A204.1 (cell line): ENCODE results near the gene SYT8.

ENCODE experiments used
- FAIRE-seq: peaks from 2 replicates; lab custom pipeline; 2012; peaks lifted over from hg19 to GRCh38; lab: Jason Lieb, UNC

The SYT8 gene

DNA sequence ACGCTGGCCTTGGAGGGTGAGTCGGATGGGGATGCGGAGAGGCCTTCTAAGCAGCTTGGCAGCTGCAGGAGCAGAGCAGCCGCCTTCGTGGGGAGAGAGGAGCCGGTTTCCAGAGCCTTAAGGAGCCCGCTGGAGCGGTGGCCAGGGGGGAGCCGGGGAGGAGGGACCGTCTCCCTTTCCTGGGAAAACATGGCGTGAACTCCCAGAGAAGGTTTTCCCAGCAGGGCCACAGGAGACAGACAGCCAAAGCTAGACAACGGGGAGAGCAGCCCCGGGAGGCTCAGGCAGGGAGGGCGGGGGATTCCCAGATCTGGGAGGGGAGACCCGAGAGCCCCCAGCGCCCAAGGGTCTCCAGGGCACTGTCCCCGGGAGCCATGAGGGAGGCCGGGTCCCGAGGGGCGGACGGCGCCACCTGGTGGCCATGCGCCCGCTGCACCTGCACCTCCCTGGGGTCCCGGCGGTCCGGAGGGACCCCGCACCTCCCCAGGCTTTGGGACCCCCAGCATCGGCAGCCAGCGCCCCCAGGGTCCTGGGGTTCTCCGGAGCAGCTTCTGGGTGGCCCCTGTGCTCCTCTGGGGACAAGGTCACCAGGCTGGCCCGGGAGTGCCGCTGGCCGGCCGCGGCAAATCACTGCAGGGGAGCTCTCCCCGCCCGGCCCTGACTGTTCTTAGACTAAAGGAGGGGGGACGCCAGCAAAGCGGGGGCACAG is 2.4 kb upstream of the SYT8 start:
- FAIRE-seq = no peak

DNA sequence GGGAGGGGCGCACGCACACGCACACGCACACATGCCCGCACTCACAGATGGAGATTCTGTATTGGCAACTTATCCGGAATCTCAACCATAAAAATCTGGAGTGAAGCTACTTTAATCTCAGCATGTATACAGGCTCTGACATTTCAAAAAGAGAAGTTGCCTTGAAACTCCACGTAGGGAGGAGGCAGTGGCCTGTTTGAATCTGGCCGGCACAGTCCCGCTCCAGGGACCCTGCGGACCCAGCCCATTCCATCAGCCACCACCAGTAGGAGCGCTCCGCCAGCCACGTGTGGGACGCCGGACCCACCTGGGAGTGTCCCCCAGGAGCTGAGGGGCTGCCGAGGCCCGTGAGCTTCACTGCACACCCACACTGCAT is 1.9 kb upstream of the SYT8 start:
- no peak for FAIRE-seq

DNA sequence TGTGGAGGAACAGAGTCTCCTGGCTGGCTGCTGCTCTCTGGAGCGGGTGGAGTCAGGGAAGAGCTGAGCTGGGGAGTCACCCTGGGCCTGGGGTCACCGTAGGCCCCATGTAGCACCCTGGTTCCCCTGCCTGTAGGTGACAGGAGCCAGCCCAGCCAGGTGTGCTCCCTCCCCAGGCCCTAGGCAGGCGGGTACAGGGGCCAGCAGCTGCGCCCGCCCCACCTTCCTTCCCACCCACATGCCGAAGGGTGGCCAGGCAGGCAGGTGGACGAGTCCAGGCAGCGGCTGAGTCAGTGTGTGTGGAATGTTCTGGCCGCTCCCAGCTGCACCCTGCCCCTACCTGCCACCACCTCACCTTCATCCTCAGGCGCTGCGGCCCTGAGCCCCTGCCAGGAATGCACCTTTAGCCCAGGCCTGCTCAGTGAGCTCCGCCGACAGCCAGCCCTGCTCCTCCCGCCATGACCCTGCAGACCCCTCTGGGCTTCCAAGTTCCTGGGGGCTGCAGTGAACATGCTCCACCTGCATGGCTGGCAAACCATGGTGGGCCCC is 654 bp upstream of the SYT8 start:
- FAIRE-seq = no peak

DNA sequence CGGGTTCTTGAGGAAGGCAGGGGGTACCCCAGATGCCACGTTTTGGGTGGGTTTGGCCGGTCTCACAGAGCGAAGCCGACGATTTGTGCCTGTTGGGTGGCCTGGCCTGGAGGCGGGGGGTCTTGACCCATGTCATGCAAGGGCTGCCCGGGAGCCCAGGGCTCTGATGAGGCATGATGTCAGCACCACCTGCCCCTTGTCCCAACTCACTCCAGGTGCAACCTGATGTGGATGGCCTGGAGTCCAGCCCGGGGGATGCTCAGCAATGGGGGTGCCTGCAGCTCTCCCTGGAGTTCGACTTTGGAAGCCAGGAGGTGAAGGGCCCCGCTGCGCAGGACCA is 851 bp downstream of the SYT8 start:
- FAIRE-seq = no peak

DNA sequence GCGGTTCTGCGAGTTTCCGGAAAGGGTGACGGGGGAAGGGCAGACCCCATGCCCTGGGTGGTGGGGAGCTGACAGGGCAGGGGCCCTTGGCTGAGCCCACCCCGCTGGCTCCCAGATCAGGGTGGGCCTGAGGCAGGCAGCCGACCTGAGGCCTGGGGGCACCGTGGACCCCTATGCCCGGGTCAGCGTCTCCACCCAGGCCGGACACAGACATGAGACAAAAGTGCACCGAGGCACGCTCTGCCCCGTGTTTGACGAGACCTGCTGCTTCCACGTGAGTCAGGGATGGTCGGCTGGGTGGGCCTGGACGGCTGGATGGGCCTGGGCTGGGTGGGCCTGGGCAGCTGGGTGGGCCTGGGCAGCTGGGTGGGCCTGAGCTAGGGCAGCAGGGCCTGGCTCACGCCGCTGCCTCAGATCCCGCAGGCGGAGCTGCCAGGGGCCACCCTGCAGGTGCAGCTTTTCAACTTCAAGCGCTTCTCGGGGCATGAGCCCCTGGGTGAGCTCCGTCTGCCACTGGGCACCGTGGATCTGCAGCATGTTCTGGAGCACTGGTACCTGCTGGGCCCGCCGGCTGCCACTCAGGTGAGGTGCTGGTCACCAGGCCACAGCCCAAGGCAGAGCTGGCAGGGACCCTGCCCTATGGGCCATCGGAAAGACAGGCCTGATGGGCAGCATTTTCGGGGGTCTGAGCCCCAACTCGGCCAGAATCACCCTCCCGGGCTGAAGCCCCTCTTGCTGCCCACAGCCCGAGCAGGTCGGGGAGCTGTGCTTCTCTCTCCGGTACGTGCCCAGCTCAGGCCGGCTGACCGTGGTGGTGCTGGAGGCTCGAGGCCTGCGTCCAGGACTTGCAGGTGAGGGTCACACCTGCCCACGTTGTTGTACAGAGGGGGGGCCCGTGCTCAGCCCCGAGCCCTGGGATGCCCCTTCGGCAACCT is 1.5 kb downstream of the SYT8 start:
- FAIRE-seq = no peak

DNA sequence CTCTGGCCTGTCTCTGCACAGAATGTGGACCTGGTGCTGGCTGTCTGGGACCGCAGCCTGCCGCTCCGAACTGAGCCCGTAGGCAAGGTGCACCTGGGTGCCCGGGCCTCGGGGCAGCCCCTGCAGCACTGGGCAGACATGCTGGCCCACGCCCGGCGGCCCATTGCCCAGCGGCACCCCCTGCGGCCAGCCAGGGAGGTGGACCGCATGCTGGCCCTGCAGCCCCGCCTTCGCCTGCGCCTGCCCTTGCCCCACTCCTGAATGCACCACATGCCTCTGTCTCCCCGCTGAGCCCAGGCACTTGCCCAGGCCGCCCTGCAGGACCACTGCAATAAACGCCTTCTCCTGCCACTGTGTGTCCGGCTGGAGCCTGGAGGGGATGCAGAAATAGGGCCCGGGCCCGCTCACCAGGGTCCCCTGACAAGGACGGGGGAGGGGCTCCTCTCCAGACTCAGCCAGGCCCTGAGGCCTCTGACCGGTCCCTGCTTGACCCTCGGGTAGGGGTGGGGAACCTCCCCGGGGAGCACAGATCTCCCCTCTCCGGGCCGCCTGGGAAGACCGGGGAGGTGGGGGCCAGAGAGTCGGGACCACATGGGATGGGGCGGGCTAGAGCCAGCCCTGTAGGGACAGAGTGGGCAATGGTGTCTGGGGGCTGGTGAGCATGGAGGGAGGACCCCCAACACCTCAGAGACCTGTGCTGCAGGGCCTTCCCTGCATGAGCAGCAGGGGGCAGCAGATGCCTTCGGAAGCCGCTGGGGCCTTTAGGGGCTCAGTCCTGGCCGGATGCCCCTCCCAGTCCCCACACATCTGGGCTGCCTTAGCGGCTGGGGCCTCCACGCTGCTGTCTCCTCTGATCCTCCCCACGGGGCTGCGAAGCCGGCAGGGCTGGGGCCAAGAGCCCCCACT is 2.6 kb downstream of the SYT8 start:
- FAIRE-seq = no peak

DNA sequence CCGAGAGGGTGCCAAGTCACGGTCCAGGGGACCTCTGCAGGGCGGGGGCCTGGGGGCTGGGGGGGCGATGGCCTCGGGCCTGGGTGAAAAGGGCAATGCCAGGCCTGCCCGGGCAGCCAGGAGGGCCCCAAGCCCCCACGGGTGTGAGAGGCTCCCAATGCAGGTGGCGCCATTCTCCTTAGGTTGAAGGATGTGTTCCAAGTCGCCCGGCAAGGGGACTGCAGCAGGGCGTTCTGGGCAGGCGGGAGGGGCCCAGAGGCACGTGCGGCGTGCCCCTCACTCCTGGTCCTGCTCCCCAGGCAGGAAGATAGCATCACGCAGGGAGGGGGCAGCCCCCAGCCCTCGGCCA is 3.3 kb downstream of the SYT8 start:
- no peak for FAIRE-seq

DNA sequence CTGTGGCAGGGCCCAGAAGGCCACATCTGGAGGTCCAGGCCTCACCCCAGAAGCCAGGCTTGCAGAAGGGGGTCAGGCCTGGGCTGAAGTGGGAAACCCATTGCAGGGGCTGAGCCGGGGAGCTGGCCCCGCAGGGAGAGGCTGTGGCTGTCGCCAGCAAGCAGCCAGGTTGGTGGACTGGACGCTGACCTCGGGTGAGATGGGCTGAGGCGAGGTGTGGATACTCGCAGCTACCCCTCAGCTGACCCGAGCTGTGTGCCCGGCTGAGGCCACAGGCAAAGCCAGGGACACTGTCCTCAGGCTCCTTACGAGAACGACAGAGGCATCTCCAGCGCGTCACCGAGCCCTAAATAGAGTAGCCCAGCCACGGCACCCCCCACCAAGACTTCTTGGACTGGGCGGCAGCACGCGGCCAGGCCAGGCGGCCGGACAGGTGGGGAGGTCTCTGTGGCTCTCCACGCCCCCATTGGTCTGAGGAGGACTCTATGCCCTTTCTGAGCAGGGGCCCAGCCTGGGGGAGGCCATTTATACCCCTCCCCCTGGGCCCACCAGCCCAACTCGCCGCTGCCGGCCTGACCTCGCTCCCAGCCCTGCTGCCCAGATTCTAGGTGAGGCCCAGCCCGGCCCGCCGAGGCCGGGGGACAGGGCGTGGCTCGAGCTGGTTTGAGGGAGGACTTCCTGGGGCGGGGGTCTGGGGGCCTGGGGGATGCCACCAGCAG is 3.8 kb downstream of the SYT8 start, which contains the start of gene TNNI2:
TSS of gene TNNI2 (plus strand) at position 556 of the 719 bp plus-strand sequence. CDS start 716 bp downstream, outside the sequence.
- no peak for FAIRE-seq

DNA sequence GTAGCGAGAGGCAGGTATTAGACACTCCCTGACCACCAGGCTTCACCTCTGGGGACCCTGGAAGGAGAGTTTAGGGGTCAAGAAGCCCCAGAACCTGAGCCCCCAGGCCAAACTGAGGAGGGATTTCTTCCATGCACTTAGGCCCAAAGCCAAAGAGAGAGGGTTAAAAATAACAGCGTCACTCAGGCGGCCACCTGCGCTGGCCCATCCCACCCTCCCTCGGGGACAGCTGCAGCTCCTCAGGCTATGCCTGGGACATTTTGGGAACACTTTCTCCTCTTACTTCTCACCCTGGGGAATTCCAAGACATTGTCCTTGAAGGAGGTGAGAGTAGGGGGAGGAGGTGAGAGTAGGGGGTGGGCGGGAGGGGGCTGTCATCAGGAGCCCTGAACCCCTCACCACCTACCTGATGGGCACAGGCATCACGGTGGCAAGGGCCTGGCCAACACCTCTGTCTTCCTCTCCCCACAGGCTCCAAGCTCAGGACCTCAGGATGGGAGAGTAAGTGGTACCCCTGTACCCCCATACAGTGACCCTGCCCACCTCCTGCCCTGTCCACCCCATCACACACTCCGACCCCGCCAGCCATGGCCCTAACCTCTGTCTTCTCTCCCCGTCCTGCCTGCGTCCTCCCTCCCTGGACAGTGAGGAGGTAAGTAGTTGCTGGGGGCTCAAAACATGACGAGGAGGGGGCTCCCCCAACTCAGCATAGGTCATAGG is 4.6 kb downstream of the SYT8 start:
- no peak for FAIRE-seq

DNA sequence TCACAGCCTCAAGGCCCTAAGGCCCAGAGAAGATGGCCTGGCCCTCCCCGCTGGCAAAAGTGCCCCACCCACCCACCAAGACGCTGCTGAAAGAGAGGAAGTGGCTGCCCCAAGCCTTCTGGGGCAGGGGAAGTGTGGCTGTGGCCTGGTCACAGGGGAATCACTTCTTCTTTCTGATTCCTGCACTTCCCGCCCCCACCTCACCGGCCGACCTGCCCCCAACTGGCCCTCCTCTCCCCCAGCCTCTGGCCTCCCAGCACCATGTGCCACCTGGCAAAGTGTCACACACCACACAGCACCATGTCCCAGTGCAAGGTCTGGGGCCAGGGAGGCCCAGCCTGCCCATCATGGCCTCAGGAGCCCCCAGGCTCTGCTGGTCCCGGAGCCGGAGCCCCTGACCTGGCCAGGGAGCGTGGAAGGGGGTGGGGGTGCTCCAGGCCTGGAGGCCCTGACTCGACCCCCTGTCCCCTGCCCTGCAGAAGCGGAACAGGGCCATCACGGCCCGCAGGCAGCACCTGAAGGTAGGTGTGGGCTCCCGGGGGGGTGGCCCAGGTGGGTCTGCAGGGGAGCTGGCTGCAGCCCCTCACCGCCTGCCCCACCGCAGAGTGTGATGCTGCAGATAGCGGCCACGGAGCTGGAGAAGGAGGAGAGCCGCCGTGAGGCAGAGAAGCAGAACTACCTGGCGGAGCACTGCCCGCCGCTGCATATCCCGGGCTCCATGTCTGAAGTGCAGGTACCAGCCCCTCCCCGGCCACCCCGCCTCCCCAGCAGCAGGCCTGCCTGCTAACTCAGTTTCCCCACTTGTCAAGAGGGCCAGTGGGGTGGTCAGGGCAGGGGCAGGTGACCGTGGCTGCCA is 5.4 kb downstream of the SYT8 start:
- no peak for FAIRE-seq

DNA sequence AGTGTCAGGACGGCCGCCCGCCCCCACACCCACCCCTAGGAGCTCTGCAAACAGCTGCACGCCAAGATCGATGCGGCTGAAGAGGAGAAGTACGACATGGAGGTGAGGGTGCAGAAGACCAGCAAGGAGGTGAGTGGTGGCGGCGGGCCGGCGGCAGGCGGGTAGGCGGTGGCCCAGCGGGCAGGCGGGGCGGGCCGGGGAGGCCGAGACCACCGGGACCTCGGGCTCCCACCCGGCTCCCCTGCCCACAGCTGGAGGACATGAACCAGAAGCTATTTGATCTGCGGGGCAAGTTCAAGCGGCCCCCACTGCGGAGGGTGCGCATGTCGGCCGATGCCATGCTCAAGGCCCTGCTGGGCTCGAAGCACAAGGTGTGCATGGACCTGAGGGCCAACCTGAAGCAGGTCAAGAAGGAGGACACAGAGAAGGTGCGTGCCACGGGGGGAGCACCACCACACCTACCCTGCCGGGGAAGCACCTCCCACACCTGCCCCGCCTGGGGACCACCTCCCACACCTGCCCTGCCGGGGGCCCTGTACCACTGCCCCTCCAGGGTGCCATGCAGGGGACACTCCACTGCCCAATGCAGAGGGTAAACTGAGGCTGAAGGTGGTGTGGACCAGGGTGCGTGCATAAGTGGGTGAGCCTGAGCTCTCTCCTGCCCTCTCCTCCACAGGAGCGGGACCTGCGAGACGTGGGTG is 6.1 kb downstream of the SYT8 start:
- no peak for FAIRE-seq

DNA sequence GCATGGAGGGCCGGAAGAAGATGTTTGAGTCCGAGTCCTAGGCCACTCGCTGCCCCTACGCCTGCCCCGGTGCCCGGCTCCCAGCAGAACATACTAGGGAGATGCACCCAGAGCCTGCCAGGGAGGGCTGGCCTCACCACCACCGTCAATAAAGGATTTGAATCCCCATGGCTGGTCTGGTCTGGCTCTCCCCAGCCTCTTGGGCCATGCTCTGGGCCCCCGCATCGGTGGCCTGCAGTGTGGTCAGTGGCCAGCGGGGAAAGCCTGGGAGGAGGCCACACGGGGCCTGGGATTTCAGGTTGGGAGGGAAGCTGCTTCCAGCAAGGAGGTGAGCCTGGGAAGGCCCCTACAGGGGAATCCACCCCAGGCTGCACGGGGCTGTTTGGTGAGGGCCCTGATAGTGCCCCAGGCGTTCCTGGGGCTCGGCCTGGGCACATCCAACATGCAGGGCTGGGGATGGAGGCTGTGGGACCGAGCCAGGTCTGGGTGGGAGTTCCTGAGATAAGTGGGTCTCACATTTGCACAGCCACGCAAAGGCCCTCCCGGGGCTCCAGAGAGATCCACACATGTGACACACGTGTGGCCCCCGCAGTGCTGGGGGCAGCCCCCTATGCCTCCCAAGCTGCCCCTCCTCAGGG is 6.8 kb downstream of the SYT8 start:
- no peak for FAIRE-seq

DNA sequence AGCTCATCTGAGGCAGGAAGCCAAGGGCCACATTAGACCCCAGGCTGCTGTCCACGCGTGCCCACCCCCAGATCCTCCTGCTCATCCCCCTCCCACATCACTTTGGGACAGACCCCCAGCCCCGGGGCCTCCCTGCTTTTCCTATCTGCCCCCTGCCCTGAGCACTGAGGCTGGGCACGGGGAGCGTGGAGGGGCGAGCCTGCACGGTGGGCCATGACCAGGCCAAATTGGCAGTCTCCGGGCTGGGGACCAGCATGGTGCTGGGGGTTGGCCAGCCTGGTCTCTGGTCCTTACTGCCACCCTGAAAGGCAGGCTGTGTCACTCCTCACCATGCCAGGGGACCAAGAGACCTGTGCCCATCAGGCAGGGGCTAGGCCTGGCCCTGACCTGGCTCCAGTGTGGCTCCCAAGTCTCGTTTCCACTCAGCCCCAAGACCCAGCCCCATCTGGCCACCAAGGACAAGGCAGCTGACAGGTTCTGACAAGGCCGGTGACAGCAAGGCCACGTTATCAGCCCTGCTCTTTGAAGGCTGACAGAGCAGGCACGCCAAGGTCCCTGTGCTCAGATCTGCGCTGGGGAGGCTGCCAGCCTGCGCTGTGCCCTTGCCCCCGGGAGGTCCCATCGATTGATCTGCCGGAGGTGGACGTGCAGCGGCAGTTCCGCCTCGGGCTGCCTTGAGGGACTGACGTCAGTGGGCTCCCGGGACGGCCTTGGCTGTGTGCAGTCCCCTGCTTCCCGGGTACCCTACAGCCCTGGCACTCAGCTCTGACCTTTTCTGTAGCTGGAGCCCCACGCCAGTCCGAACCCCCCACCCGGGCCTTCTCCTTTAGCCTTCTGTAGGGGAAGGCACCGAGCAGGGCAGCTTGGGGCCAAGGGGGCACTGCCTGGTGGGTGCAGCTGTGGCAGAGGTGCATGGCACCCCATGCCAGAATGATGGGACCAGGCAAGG is 7.6 kb downstream of the SYT8 start:
- FAIRE-seq = no peak

DNA sequence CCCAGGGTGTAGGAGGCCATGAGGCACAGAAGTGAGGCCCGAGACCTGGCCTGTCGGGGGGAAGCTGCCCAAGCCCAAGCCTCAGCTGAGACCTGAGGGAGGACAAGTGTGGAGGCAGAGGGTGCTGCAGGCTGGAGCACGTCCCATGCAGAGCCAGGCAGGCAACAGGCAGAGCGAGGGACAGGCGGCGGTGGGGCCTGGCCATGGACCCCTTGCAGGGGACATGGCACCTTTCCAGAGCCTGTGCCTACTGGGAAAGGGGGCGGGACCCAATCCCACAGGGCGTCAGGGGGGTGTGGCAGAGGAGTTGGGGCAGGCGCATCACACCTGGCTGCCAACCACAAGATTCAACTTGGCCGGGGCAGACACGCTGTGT is 8.3 kb downstream of the SYT8 start:
- FAIRE-seq = no peak

DNA sequence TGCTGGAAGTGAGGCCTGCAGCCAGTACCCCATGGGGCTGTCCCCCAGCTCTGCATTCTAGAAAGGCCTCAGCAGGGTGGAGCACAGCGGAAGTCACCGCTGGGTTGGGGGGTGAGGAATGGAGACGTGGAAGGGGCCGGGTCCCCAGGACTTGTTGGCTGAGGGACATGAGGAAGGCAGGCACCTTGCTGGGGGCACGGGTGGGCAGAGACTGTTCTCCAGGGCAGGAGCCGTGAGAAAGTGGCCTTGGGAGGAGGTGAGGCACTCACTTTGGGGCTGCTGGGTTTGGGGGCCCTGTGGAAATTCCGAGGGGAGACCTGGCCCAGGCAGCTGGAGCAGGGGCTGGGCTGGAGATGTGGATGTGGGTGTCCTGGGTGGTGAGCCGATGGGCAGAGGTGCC is 9.0 kb downstream of the SYT8 start:
- no peak for FAIRE-seq

DNA sequence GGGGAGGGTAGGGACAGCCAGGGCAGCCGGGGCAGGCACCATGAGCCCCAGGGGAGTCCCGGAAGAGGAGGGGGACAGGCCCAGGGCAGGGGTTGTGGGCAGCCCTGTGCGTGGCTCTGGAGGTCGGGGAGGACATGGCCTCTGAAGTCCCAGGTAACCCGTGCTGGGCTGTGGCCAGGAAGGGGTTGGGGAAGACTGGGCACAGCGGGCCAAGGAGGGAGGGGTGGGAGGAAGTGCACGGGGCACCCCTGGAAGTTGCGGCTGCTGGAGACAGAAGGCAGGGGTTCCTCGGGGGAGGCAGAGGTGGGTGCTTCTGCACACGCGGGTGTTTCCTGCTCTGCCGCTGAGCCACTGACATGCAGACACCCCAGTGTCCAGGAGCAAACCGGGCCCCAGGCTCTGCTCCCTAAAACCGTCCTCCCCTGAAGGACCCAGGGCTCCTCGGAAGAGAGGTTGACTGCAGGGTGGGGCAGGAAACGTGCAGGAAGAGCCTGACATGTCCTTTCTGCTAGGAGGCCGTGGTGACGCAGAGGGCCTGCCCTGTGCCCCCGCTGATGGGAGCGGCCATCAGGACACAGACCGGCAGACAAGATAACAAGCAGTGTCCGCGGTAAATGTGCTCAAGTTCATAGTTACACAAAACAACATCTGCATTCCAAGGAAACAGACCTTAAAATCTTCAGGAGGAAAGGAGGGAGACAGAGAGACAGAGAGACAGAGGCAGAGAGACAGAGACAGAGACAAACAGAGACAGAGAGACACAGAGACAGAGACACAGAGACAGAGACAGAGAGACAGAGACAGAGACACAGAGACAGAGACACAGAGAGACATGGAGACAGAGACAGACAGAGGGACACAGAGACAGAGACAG is 9.7 kb downstream of the SYT8 start:
- no peak for FAIRE-seq

DNA sequence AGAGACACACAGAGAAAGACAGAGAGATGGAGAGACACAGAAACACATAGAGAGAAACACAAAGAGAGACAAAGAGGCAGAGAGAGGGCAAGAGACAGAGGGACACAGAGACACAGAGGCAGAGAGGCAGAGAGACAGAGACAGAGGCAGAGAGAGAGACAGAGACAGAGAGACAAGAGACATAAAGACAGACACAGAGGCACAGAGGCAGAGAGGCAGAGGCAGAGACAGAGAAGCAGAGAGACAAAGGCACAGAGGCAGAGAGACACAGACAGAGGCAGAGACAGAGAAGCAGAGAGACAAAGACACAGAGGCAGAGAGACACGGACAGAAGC is 10.3 kb downstream of the SYT8 start:
- FAIRE-seq = no peak
